Measurements from ENCODE around the gene CPD.
A peak's percentile ranks its signal among the peaks of the same experiment; 100 is the strongest.

CPD gene

DNA sequence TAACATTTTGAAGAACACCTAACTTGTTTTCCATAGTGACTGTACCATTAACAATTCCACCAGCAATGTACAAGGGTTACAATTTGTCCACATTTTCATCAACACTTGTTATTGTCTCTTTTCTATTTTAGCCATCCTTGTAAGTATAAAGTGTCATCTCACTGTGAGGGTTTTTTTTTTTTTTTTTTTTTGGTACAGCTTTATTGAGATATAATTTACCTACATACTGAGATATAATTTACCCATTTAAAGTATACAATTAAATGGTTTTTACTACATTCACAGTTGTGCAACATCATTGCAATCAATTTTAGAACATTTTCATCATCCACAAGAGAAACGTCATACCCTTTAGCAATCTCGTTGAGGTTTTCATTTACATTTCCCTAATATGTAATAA, 27.0 kb upstream of the CPD start:
- DNase-seq, result no peak
- intact Hi-C loops (cut with DNase I), result no loop called here

DNA sequence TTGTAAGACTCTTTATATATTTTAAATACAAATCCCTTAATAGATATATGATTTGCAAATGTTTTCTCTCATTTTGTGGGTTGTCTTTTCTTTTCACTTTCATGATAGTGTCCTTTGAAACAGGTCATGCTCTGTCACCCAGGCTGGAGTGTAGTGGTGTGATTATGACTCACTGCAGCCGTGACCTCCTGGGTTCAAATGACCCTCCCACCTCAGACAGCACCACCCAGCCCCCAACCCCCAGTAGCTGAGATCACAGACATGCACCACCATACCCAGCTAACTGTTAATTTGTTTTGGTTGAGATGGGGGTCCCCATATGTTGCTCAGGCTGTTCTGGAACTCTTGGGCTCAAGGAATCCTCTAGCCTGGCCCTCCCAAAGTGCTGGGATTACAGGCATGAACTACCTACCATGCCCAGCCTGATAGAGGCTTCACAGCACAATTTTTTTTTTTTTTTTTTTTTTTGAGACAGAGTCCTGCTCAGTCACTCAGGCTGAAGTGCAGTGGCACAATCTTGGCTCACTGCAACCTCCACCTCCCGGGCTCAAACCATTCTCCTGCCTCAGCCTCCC, 26.4 kb upstream of the CPD start:
- intact Hi-C loops (cut with DNase I), result no loop called here
- no peak for DNase-seq

DNA sequence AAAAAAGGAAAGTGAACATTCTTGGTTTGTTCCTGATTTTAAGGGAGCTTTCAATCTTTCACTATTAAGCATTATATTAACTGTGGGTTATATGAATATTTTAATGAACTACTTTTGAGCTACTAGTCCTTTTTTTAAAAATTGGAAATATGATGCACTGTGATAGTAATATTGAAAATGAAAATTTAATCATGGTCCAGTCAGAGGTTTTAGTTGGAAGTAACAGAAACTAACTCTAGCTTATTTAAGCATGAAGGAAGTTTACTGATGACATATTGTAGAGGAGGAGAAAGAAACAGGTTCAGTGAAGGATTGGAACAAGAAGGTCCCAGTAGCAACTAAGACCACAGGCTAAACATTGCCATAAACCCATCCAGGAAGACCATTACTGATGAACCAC, 24.0 kb upstream of the CPD start:
- intact Hi-C loops (cut with DNase I), result no loop called here
- DNase-seq, result no peak

- no peak for DNase-seq
- intact Hi-C loops (cut with DNase I), result no loop called here
Measured at GRCh38 chr17:30357476-30357875, 21.3 kb upstream of the CPD start.

- intact Hi-C loops (cut with DNase I), result no loop called here
- no peak for DNase-seq
Measured at GRCh38 chr17:30358055-30358760, 20.5 kb upstream of the CPD start.

- no peak for DNase-seq
- intact Hi-C loops (cut with DNase I), result no loop called here
Measured at GRCh38 chr17:30360086-30360808, 18.5 kb upstream of the CPD start.

DNA sequence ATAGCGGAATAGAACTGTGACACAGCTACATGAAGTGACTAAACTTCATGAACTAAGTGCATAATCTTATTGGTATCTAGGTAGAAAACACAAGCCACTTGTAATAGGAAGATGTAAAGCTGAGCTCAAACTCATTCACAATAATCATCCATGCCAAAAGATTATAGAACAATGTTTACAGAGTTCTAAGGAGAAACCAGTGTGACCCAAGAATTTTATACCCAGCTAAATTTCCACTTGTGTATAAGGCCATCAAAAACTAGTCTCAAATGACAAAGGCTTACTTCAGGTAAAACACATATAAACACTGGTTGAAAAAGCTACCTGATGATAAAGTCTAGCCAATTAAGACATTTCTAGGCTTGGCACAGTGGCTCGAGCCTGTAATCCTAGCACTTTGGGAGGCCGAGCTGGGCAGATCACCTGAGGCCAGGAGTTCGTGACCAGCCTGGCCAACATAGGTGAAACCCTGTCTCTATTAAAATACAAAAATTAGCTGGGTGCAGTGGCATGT, 16.9 kb upstream of the CPD start:
- intact Hi-C loops (cut with DNase I), result no loop called here
- DNase-seq, result no peak

DNA sequence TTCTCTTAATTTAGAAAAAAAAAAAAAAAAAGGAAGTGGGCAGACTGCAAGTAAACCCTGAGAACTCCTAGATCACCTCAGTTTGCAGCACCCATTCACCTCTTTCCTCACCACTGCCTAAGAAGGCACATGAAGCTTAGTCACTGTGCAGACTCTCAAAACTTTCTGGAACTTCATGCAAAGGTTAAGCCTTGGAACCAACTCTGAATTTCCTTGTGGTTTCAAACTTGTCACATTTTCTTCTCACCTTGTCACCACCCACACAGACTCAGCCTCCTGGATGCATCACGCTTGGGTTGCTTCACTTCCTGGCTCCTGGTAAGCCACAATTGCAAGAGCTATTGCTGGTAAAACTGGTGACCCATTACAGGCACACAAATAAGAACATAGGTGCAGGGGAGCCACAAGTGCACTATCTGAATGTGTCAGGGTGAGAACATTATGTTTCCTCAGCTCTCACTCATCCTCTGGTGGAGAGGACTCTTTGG, 15.0 kb upstream of the CPD start:
- DNase-seq, result peak in 3 of 10 donors; percentile 28 to 73 (median 43)
- intact Hi-C loops (cut with DNase I), result no loop called here

GRCh38 chr17:30366536-30366935, 12.2 kb upstream of the CPD start:
- DNase-seq, result peak in 1 of 10 donors; percentile 21
- intact Hi-C loops (cut with DNase I), result no loop called here

DNA sequence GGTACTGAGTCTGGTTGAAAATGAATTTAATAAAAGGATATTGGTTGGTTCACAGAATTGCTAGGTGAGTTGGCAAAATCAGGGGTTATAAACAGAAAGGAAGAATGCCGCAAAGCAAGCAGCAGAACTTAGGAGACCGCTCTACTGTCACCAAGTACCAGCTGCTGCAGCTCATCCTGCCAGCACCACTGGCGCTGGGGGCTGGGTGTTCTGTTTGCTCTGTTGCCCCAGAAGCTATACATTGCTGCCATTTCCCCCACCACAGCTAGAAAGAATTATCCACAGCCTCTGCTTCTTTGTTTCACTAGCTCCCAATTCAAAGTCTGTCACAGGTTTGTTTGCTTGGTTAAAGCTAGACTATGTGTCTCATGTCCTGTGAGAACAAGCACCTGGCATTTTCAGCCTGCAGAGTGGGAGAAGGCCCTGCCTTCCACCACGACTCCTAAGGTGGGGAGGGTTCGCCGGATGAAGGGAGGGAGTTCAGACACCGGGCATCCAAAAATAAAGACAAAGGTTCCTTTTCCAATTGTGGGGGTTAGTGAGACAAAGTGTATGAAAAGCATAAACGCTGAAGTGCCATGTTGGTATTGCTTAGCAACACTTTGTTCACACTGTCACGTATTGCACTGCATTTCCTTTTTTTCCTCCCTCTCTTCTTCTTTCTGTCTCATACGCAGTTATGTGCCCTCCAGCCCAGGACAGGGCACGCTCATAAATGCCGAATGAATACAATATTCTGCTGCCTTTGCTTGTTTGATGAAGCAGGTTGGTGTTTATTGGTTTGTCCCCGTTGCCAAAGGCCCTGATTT, 9.6 kb upstream of the CPD start:
- intact Hi-C loops (cut with DNase I), result no loop called here
- DNase-seq, result peak in 2 of 10 donors; percentile 79 to 88

- intact Hi-C loops (cut with DNase I), result no loop called here
- no peak for DNase-seq
Measured at GRCh38 chr17:30369995-30370394, 8.7 kb upstream of the CPD start.

DNA sequence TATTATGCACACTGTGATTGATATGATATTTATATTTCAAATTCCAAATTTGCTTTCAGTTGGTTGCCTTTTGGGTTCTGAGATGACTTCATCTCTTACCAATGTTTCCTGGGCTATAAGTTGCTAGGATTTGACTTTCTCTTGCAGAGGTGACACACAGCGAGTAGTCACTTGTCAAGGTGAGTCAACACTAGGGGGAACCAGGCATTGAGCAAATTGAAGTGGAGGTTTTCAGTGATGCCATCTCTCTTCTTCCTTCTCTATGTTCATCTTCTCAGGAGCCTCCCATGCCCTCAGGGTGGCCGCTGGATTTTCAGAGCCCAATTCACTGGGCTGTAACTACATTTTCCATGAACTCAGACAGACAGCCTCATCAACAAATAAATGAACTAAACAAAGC, 6.0 kb upstream of the CPD start:
- intact Hi-C loops (cut with DNase I), result no loop called here
- no peak for DNase-seq

- intact Hi-C loops (cut with DNase I), result loop anchor here (5.0 kb wide), 2 partner anchors 83 to 447 kb away; partner anchors contain the start of genes BLMH and CRLF3
- no peak for DNase-seq
Measured at GRCh38 chr17:30375661-30376060, 3.1 kb upstream of the CPD start.

DNA sequence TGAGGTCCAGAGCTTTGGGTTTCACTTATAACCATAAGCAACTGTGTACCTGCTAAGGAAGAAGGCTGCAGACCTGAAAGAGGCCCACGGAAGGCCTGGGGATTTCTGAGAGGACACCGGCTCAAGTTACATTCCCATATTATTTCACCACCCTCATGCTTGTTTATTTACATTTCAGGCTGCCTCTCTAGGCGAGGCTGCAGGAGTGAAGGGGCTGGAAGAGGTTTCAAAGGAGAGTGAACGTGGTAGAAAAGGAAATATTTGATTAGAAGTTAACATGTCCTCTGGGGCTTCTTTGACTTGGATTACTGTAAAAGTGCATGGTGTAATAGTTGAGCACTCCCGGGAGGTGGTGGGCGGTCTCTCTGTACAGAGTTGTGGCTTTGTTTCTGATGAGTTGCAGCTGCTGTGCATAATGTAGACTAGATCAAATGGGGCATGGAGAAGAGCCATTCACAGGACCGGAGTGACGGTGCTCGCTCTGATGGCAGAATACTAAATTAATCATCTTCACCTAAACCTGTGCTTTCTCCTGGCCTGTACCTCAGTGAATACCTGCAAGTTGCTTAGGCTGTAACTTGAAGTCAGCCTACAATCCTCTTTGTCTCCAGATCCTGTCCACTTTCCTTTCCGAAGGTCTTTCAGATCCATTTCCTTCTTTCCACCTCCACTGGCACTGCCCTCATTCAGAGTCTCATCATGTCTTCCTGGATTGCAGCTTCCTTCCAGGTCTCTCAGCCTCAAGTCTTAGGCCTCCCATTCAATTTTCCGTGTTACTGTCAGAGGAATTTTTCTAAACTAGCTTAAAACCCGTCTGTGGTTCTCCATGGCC, 1.9 kb upstream of the CPD start:
- intact Hi-C loops (cut with DNase I), result loop anchor here (5.0 kb wide), 2 partner anchors 85 to 445 kb away; partner anchors contain the start of genes BLMH and CRLF3
- peak in 4 of 10 donors; percentile 29 to 87 (median 40) for DNase-seq

- no peak for DNase-seq
- intact Hi-C loops (cut with DNase I), result loop anchor here (5.0 kb wide), 2 partner anchors 85 to 445 kb away; partner anchors contain the start of genes BLMH and CRLF3
Measured at GRCh38 chr17:30377574-30378240, 1.0 kb upstream of the CPD start.

DNA sequence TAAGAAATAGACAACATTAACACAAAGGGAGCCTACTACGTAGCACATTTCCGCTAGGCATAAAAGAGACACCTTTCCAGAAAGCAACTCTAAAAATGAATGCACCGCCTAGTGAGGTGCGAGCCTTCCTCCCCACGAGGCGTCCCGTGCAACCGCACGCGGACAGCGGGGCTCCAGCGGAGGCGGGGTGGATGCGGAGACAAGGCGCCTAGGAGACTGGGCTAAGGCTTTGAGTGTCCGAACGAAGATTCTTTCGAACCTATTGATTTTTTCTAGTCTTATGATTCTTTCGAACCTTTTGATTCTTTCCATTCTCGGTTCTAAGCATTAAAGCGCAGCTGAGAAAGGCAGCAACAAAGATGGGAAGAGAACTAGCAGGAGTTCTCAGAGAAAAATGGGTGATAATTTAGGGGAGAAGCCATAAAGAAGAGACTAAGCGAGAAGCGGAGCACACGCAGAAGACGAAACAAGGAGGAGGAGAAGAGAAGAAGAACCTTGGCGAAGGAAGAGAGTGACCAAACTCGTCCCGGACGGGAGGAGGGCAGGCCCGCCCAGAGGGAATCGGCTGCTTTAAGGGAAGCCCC, 394 bp upstream of the CPD start:
- DNase-seq, result peak in 7 of 10 donors; percentile 25 to 85 (median 44)
- intact Hi-C loops (cut with DNase I), result loop anchor here (5.0 kb wide), 2 partner anchors 86 to 444 kb away; partner anchors contain the start of genes BLMH and CRLF3

- intact Hi-C loops (cut with DNase I), result loop anchor here (5.0 kb wide), 2 partner anchors 87 to 443 kb away; partner anchors contain the start of genes BLMH and CRLF3
- peak in 5 of 10 donors; percentile 15 to 87 (median 29) for DNase-seq
Measured at GRCh38 chr17:30379303-30379902, 676 bp downstream of the CPD start.

GRCh38 chr17:30379903-30380381, 1.2 kb downstream of the CPD start:
- DNase-seq, result no peak
- intact Hi-C loops (cut with DNase I), result loop anchor here (5.0 kb wide), 3 partner anchors 88 to 442 kb away; partner anchors contain the start of genes BLMH, CRLF3 and GOSR1

All from posterior cingulate gyrus (tissue), 11 donors.